Measurements from ENCODE around the gene RPS24. TPM values are rescaled to one million over a fixed set of nuclear protein-coding genes. Genes with fewer than 3 reads are reported as not detected.
"Not testable (repeated sequence)": the region's sequence is repeated elsewhere in the genome, so short reads cannot be mapped to it uniquely, and the experiment has no call there.

The RPS24 gene
- total RNA-seq (2014; rRNA removed; shearing (Covaris generic)) = 2,900 and 2,942 TPM in 2 replicates
- polyA plus RNA-seq (2015; cell fraction: cytosol; rRNA removed) = 2,131 and 2,902 TPM in 2 replicates
- 657 and 922 TPM in 2 replicates for polyA plus RNA-seq (2015; cell fraction: nucleus; rRNA removed)

GRCh38 chr10:78033637-78034470, at the start of gene RPS24:
TSS of gene RPS24 (plus strand) at chr10:78033863. CDS start at chr10:78033902, 39 bp downstream.
- in situ Hi-C loops (cut with HindIII; ENCODE audit: low pct_unique_long_range_greater_than_20kb, low sequenced_read_pairs) = no loop called here
- peak; percentile 95 for DNase-seq (ENCODE audit: low read depth, low spot score)

GRCh38 chr10:77984986-77985385, 48.7 kb upstream of the RPS24 start:
- in situ Hi-C loops (cut with HindIII; ENCODE audit: low pct_unique_long_range_greater_than_20kb, low sequenced_read_pairs) = no loop called here
- no peak for DNase-seq (ENCODE audit: low read depth, low spot score)

- in situ Hi-C loops (cut with HindIII; ENCODE audit: low pct_unique_long_range_greater_than_20kb, low sequenced_read_pairs) = no loop called here
- no peak for DNase-seq (ENCODE audit: low read depth, low spot score)
Measured at GRCh38 chr10:77987671-77988255, 45.9 kb upstream of the RPS24 start.

- in situ Hi-C loops (cut with HindIII; ENCODE audit: low pct_unique_long_range_greater_than_20kb, low sequenced_read_pairs) = no loop called here
- DNase-seq (ENCODE audit: low read depth, low spot score) = no peak
Measured at GRCh38 chr10:77989081-77989724, 44.5 kb upstream of the RPS24 start.

- no peak for DNase-seq (ENCODE audit: low read depth, low spot score)
- in situ Hi-C loops (cut with HindIII; ENCODE audit: low pct_unique_long_range_greater_than_20kb, low sequenced_read_pairs) = no loop called here
Measured at GRCh38 chr10:77993620-77994019, 40.0 kb upstream of the RPS24 start.

- in situ Hi-C loops (cut with HindIII; ENCODE audit: low pct_unique_long_range_greater_than_20kb, low sequenced_read_pairs); DNase-seq (ENCODE audit: low read depth, low spot score): not testable (repeated sequence)
Measured at GRCh38 chr10:77998780-77999179, 34.9 kb upstream of the RPS24 start.

- in situ Hi-C loops (cut with HindIII; ENCODE audit: low pct_unique_long_range_greater_than_20kb, low sequenced_read_pairs) = no loop called here
- DNase-seq (ENCODE audit: low read depth, low spot score) = no peak
Measured at GRCh38 chr10:78000206-78000605, 33.5 kb upstream of the RPS24 start.

- in situ Hi-C loops (cut with HindIII; ENCODE audit: low pct_unique_long_range_greater_than_20kb, low sequenced_read_pairs) = no loop called here
- DNase-seq (ENCODE audit: low read depth, low spot score) = no peak
Measured at GRCh38 chr10:78000956-78001472, 32.6 kb upstream of the RPS24 start.

GRCh38 chr10:78002541-78003288, 30.9 kb upstream of the RPS24 start:
- in situ Hi-C loops (cut with HindIII; ENCODE audit: low pct_unique_long_range_greater_than_20kb, low sequenced_read_pairs) = no loop called here

GRCh38 chr10:78004215-78005026, 29.2 kb upstream of the RPS24 start:
- DNase-seq (ENCODE audit: low read depth, low spot score) = no peak
- in situ Hi-C loops (cut with HindIII; ENCODE audit: low pct_unique_long_range_greater_than_20kb, low sequenced_read_pairs) = no loop called here

More at GRCh38 chr10:78002541-78003288, 30.9 kb upstream of the RPS24 start:
- DNase-seq (ENCODE audit: low read depth, low spot score) = no peak

- in situ Hi-C loops (cut with HindIII; ENCODE audit: low pct_unique_long_range_greater_than_20kb, low sequenced_read_pairs) = no loop called here
- no peak for DNase-seq (ENCODE audit: low read depth, low spot score)
Measured at GRCh38 chr10:78007172-78007571, 26.5 kb upstream of the RPS24 start.

GRCh38 chr10:78009662-78010061, 24.0 kb upstream of the RPS24 start:
- DNase-seq (ENCODE audit: low read depth, low spot score) = no peak
- in situ Hi-C loops (cut with HindIII; ENCODE audit: low pct_unique_long_range_greater_than_20kb, low sequenced_read_pairs) = no loop called here

- no peak for DNase-seq (ENCODE audit: low read depth, low spot score)
- in situ Hi-C loops (cut with HindIII; ENCODE audit: low pct_unique_long_range_greater_than_20kb, low sequenced_read_pairs) = no loop called here
Measured at GRCh38 chr10:78010278-78010677, 23.4 kb upstream of the RPS24 start.

- no peak for DNase-seq (ENCODE audit: low read depth, low spot score)
- in situ Hi-C loops (cut with HindIII; ENCODE audit: low pct_unique_long_range_greater_than_20kb, low sequenced_read_pairs) = no loop called here
Measured at GRCh38 chr10:78011065-78011464, 22.6 kb upstream of the RPS24 start.

- DNase-seq (ENCODE audit: low read depth, low spot score) = no peak
- in situ Hi-C loops (cut with HindIII; ENCODE audit: low pct_unique_long_range_greater_than_20kb, low sequenced_read_pairs) = no loop called here
Measured at GRCh38 chr10:78013564-78013963, 20.1 kb upstream of the RPS24 start.

- DNase-seq (ENCODE audit: low read depth, low spot score) = no peak
- in situ Hi-C loops (cut with HindIII; ENCODE audit: low pct_unique_long_range_greater_than_20kb, low sequenced_read_pairs) = no loop called here
Measured at GRCh38 chr10:78015546-78015945, 18.1 kb upstream of the RPS24 start.

- no peak for DNase-seq (ENCODE audit: low read depth, low spot score)
- in situ Hi-C loops (cut with HindIII; ENCODE audit: low pct_unique_long_range_greater_than_20kb, low sequenced_read_pairs) = no loop called here
Measured at GRCh38 chr10:78017856-78018255, 15.8 kb upstream of the RPS24 start.

Data from SK-MEL-5 (cell line).